A549 (cell line): ENCODE measurements around the gene ZP1. TPM values are rescaled to one million over a fixed set of nuclear protein-coding genes. Genes with fewer than 3 reads are reported as not detected.

ENCODE experiments used
- ATAC-seq, 2 experiments: fragments of 200-7000 bp in 1 of 2; fragments of >200 bp in 1 of 2; cut with Nextera tagmentation in 1 of 2; cut with Tn5 transposase in 1 of 2; 3 replicates each; pipeline versions ENCODE4 v1.8.0 to v1.9.1; 2018 to 2020; ENCODE audit warnings: mild to moderate bottlenecking in 1 of 2, moderate library complexity in 1 of 2
- CTCF ChIA-PET: fragments of 300-600 bp; sonication (Branson Sonifier 250); formaldehyde crosslinking; extraction: SDS; loops from one replicate; lab custom pipeline; 2021; ENCODE audit warnings: antibody characterized with exemption, inconsistent platforms; lab: Yijun Ruan, JAX
- POLR2A ChIA-PET: fragments of 350-600 bp; formaldehyde crosslinking; extraction: SDS; loops from one replicate; lab custom pipeline; 2021; ENCODE audit warnings: antibody characterized with exemption, inconsistent platforms; lab: Yijun Ruan, JAX
- DNase-seq, 2 experiments: peaks; one replicate each; pipeline versions ENCODE4 v3.0.0 to v3.0.0-alpha.2; 2011 to 2016; ENCODE audit warnings: low read depth in 1 of 2, low spot score in 1 of 2
- FAIRE-seq: peaks from 2 replicates; lab custom pipeline; 2011; peaks lifted over from hg19 to GRCh38; lab: Jason Lieb, UNC
- H3K27ac ChIP-seq, 2 experiments: fragments of >200 bp; sonication (Bioruptor Twin); formaldehyde crosslinking; 3 replicates each; pipeline ENCODE4 v1.5.1; 2016 to 2017
- H3K4me1 ChIP-seq: fragments of >200 bp; sonication (Bioruptor Twin); formaldehyde crosslinking; 3 replicates; pipeline ENCODE4 v1.6.1; 2016
- H3K4me2 ChIP-seq: fragments of >200 bp; sonication (Bioruptor Twin); formaldehyde crosslinking; 3 replicates; pipeline ENCODE4 v1.6.1; 2016
- H3K4me3 ChIP-seq: fragments of >200 bp; sonication (Bioruptor Twin); formaldehyde crosslinking; 3 replicates; pipeline ENCODE4 v1.5.1; 2016
- H3K9me3 ChIP-seq: fragments of >200 bp; sonication (Bioruptor Twin); formaldehyde crosslinking; 3 replicates; pipeline ENCODE4 v1.6.1; 2016
- ATOH8 ChIP-seq: fragments of 250-450 bp; sonication (Bioruptor Pico); IDR thresholded peaks from 2 replicates; pipeline ENCODE4 v1.5.0; 2020; ENCODE audit warnings: low read depth, mild to moderate bottlenecking, moderate library complexity
- BCL3 ChIP-seq: fragments of >200 bp; sonication (Bioruptor Twin); formaldehyde crosslinking; IDR thresholded peaks from 3 replicates; pipeline ENCODE4 v1.6.1; 2016
- BHLHE40 ChIP-seq: IDR thresholded peaks from 2 replicates; pipeline ENCODE4 v1.6.1; 2012; ENCODE audit warnings: low read depth, low read length, inconsistent platforms
- CBX2 ChIP-seq: fragments of 200-600 bp; sonication (generic); IDR thresholded peaks from 2 replicates; pipeline ENCODE4 v1.6.1; 2016; ENCODE audit warnings: low read depth, mild to moderate bottlenecking, borderline replicate concordance
- CHD2 ChIP-seq: fragments of 150-350 bp; IDR thresholded peaks from 2 replicates; pipeline ENCODE4 v1.6.1; 2014; ENCODE audit warnings: low read length; ENCODE audit not compliant: partially characterized antibody
- EHF ChIP-seq: fragments of 250-450 bp; sonication (Bioruptor Pico); IDR thresholded peaks from 2 replicates; pipeline ENCODE4 v1.5.0; 2020; ENCODE audit warnings: mild to moderate bottlenecking
- EP300 ChIP-seq, 2 experiments: fragments of >200 bp; sonication (Bioruptor Twin); formaldehyde crosslinking; IDR thresholded peaks; 2 replicates in 1 of 2; 3 replicates in 1 of 2; pipeline ENCODE4 v1.6.1; 2016 to 2017
- FOSL2 ChIP-seq, 2 experiments: fragments of 450-650 bp in 1 of 2; fragments of >200 bp in 1 of 2; sonication (Bioruptor Twin) in 1 of 2; formaldehyde crosslinking; IDR thresholded peaks; 2 replicates each; pipeline versions ENCODE4 v1.5.0 to v1.6.1; 2016 to 2020; ENCODE audit warnings: mild to moderate bottlenecking in 1 of 2, moderate library complexity in 1 of 2
- HOXA7 ChIP-seq: fragments of 250-450 bp; sonication (Bioruptor Pico); IDR thresholded peaks from 2 replicates; pipeline ENCODE4 v1.5.0; 2020; ENCODE audit warnings: mild to moderate bottlenecking, moderate library complexity
- JUNB ChIP-seq: fragments of >200 bp; sonication (Bioruptor Twin); formaldehyde crosslinking; IDR thresholded peaks from 2 replicates; pipeline ENCODE4 v1.6.1; 2016
- MAFK ChIP-seq: fragments of 450-650 bp; IDR thresholded peaks from 2 replicates; pipeline ENCODE4 v1.6.1; 2014; ENCODE audit not compliant: partially characterized antibody
- NPAS2 ChIP-seq: fragments of 250-450 bp; sonication (Bioruptor Pico); IDR thresholded peaks from 2 replicates; pipeline ENCODE4 v1.8.0; 2022; ENCODE audit warnings: mild to moderate bottlenecking, moderate library complexity, borderline replicate concordance
- RFX5 ChIP-seq: fragments of 450-650 bp; IDR thresholded peaks from 2 replicates; pipeline ENCODE4 v1.7.1; 2014; ENCODE audit warnings: antibody characterized with exemption, mild to moderate bottlenecking, moderate library complexity
- TP53 ChIP-seq: fragments of 250-450 bp; sonication (Bioruptor Pico); IDR thresholded peaks from 2 replicates; pipeline ENCODE4 v1.5.0; 2021; ENCODE audit warnings: mild to moderate bottlenecking, moderate library complexity
- ZNF302 ChIP-seq: fragments of 250-450 bp; sonication (Bioruptor Pico); IDR thresholded peaks from 2 replicates; pipeline ENCODE4 v1.9.0; 2021; ENCODE audit warnings: inconsistent platforms, mild to moderate bottlenecking, moderate library complexity
- ZSCAN20 ChIP-seq: fragments of 250-450 bp; sonication (Bioruptor Pico); IDR thresholded peaks from 2 replicates; pipeline ENCODE4 v1.8.0; 2022; ENCODE audit warnings: mild to moderate bottlenecking, moderate library complexity
- WGBS: methylation state at CpG from one replicate; pipeline ENCODE4 v1.1.6; 2017; ENCODE audit errors: missing lambda C conversion rate; 5-methylcytosine and 5-hydroxymethylcytosine counted together
- polyA plus RNA-seq, 4 experiments: library from polyadenylated mRNA; depleted of rRNA in 3 of 4; stranded (reverse); fragments of >200 nt; fragmentation: RNase III in 1 of 4; extraction: RNeasy Plus Mini Kit Qiagen cat#74134 plus additional on column Dnase treatment in 1 of 4; gene quantifications; 2 replicates in 3 of 4; 3 replicates in 1 of 4; pipeline ENCODE4 v1.2.3, GENCODE V29; 2011 to 2017

Gene ZP1
- polyA plus RNA-seq, 2 of the 4 experiments (the other 2 are of a cell fraction), result 0.06 to 0.30 TPM

- peak overlapping the region; percentile 97 for H3K4me3 ChIP-seq
- H3K9me3 ChIP-seq, result no peaks in the 10 kb centered on the region
- TF ChIP-seq CBX2, result no peak
- no peak for DNase-seq
- no peak for ATAC-seq
- ChIA-PET CTCF (interaction anchor here (0.9 to 2.8 kb wide), 5 partner anchors 12 to 345 kb away, joined by 3 to 16 read pairs (median 4); no protein-coding TSS in a partner anchor), POLR2A (interaction anchor here (1.2 kb wide), 1 partner anchor 8 kb away, joined by 4 read pairs; no protein-coding TSS in a partner anchor)
- 15% methylated on average over 22 of the region's 23 CpGs for WGBS
- H3K4me2 ChIP-seq, result peak overlapping the region; percentile 97
- no peak for FAIRE-seq
- peak overlapping the region; percentile 87 to 94 for H3K27ac ChIP-seq
- peaks cover 18% of the 10 kb centered on the region; the same call in 1 of the 3 replicates for H3K4me1 ChIP-seq
These were observed 24.4 kb upstream of the ZP1 start for GRCh38 chr11:60842668-60843600.

GRCh38 chr11:60844045-60844869, 23.1 kb upstream of the ZP1 start:
- FAIRE-seq (no peak), ATAC-seq (no peak), DNase-seq (no peak)
- CTCF ChIA-PET, result interaction anchor here (0.8 to 2.8 kb wide), 4 partner anchors 13 to 55 kb away, joined by 3 to 16 read pairs (median 4); no protein-coding TSS in a partner anchor
- Histone ChIP-seq H3K4me1 (peaks cover 18% of the 10 kb centered on the region; the same call in 1 of the 3 replicates), H3K27ac (peak overlapping the region in 1 of 2 experiments; percentile 94; a peak in 3 of 6 replicates), H3K4me3 (peak overlapping the region; percentile 97; the same call in 1 of the 3 replicates), H3K9me3 (no peaks in the 10 kb centered on the region), H3K4me2 (peak overlapping the region; percentile 97)
- WGBS, result 83% methylated on average over 10 of the region's 10 CpGs
- no peak for TF ChIP-seq BCL3
- POLR2A ChIA-PET, result no interaction called here

- Histone ChIP-seq H3K9me3 (no peaks in the 10 kb centered on the region), H3K27ac (no peak overlapping the region), H3K4me1 (peaks cover 18% of the 10 kb centered on the region; the same call in 1 of the 3 replicates), H3K4me3 (no peak overlapping the region), H3K4me2 (peak overlapping the region; percentile 97; the same call in 1 of the 3 replicates)
- 71% methylated on average over 4 of the region's 4 CpGs for WGBS
- CTCF ChIA-PET, result interaction anchor here (0.8 to 2.8 kb wide), 2 partner anchors 14 to 54 kb away, joined by 3 to 16 read pairs; no protein-coding TSS in a partner anchor
- no peak for FAIRE-seq
- TF ChIP-seq MAFK, result no peak
- no peak for TF ChIP-seq ZSCAN20 (CRISPR knock-in tag)
- no peak for TF ChIP-seq TP53 (CRISPR knock-in tag)
- no peak for TF ChIP-seq ATOH8
- TF ChIP-seq NPAS2 (CRISPR knock-in tag), result no peak
- no peak for TF ChIP-seq RFX5
- TF ChIP-seq JUNB, result no peak
- TF ChIP-seq BHLHE40, result no peak
- TF ChIP-seq CHD2, result no peak
- TF ChIP-seq EP300 (IDR thresholded peaks at IDR 0.05), result no peak
- TF ChIP-seq EHF (CRISPR knock-in tag), result no peak
- TF ChIP-seq ZNF302 (CRISPR knock-in tag), result no peak
- POLR2A ChIA-PET, result no interaction called here
- no peak for ATAC-seq
- DNase-seq, result no peak
These were observed 22.5 kb upstream of the ZP1 start for GRCh38 chr11:60844870-60845221.

GRCh38 chr11:60845338-60845737, 22.0 kb upstream of the ZP1 start:
- H3K4me3 ChIP-seq, result no peak overlapping the region
- H3K9me3 ChIP-seq, result no peaks in the 10 kb centered on the region
- no peak for DNase-seq
- FAIRE-seq, result no peak
- WGBS, result 93% methylated on average over 8 of the region's 8 CpGs
- CTCF ChIA-PET, result interaction anchor here (0.8 to 2.8 kb wide), 2 partner anchors 14 to 54 kb away, joined by 3 to 16 read pairs; no protein-coding TSS in a partner anchor
- peaks cover 18% of the 10 kb centered on the region; the same call in 1 of the 3 replicates for H3K4me1 ChIP-seq
- H3K4me2 ChIP-seq, result no peak overlapping the region; the same call in 2 of the 3 replicates
- TF ChIP-seq HOXA7 (CRISPR knock-in tag), result no peak
- no peak for TF ChIP-seq FOSL2 (IDR thresholded peaks at IDR 0.05)
- no peak for TF ChIP-seq FOSL2 (CRISPR knock-in tag; IDR thresholded peaks at IDR 0.05)
- TF ChIP-seq EP300 (IDR thresholded peaks at IDR 0.05), result no peak
- no peak overlapping the region for H3K27ac ChIP-seq
- no peak for ATAC-seq
- POLR2A ChIA-PET, result no interaction called here
